Astrocyte of the spinal cord (primary cell): ENCODE data around the gene GABBR2.

Experiments
- DNase-seq: peaks from one replicate; pipeline ENCODE4 v3.0.0; 2011; ENCODE audit warnings: low read depth, low spot score
- H3K4me3 ChIP-seq: 2 replicates; pipeline ENCODE4 v1.5.1; 2011; ENCODE audit warnings: low read depth, mild to moderate bottlenecking, low read length, moderate library complexity
- in situ Hi-C: cut with HindIII; loops from 2 replicates; pipeline ENCODE4 v1.10.0; 2017; ENCODE audit warnings: low sequenced_read_pairs
- TF ChIP-seq, protein P1 (sequence below): IDR thresholded peaks from 2 replicates; pipeline ENCODE4 v1.5.1; 2012; ENCODE audit warnings: low read depth, mild to moderate bottlenecking, low read length, inconsistent platforms

The GABBR2 gene

GRCh38 chr9:98743818-98744611 is 35.3 kb upstream of the GABBR2 start:
- in situ Hi-C loops, result no loop called here
- no peak for DNase-seq
- TF ChIP-seq, protein P1, sequence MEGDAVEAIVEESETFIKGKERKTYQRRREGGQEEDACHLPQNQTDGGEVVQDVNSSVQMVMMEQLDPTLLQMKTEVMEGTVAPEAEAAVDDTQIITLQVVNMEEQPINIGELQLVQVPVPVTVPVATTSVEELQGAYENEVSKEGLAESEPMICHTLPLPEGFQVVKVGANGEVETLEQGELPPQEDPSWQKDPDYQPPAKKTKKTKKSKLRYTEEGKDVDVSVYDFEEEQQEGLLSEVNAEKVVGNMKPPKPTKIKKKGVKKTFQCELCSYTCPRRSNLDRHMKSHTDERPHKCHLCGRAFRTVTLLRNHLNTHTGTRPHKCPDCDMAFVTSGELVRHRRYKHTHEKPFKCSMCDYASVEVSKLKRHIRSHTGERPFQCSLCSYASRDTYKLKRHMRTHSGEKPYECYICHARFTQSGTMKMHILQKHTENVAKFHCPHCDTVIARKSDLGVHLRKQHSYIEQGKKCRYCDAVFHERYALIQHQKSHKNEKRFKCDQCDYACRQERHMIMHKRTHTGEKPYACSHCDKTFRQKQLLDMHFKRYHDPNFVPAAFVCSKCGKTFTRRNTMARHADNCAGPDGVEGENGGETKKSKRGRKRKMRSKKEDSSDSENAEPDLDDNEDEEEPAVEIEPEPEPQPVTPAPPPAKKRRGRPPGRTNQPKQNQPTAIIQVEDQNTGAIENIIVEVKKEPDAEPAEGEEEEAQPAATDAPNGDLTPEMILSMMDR, result no peak
- no peak overlapping the region for H3K4me3 ChIP-seq

GRCh38 chr9:98743329-98743728 is 34.6 kb upstream of the GABBR2 start:
- TF ChIP-seq, protein P1, result no peak
- in situ Hi-C loops, result no loop called here
- no peak for DNase-seq
- no peak overlapping the region for H3K4me3 ChIP-seq

- in situ Hi-C loops, result no loop called here
- TF ChIP-seq, protein P1, result no peak
- peak; percentile 43 for DNase-seq
- H3K4me3 ChIP-seq, result no peak overlapping the region
These were observed 33.9 kb upstream of the GABBR2 start for GRCh38 chr9:98742325-98743280.

- no peak overlapping the region for H3K4me3 ChIP-seq
- TF ChIP-seq, protein P1, result no peak
- DNase-seq, result no peak
- in situ Hi-C loops, result no loop called here
These were observed 31.6 kb upstream of the GABBR2 start for GRCh38 chr9:98740226-98740881.

GRCh38 chr9:98738741-98739140 is 30.0 kb upstream of the GABBR2 start:
- TF ChIP-seq, protein P1, result no peak
- in situ Hi-C loops, result no loop called here
- no peak overlapping the region for H3K4me3 ChIP-seq
- no peak for DNase-seq

GRCh38 chr9:98736226-98736625 is 27.5 kb upstream of the GABBR2 start:
- in situ Hi-C loops, result no loop called here
- no peak for DNase-seq
- TF ChIP-seq, protein P1, result no peak
- H3K4me3 ChIP-seq, result no peak overlapping the region
